Measurements from ENCODE around the gene ATRIP.

The ATRIP gene

GRCh38 chr3:48419149-48419548 is 27.4 kb upstream of the ATRIP start:
- Histone ChIP-seq H3K4me1 (ENCODE audit: control insufficient read depth, insufficient read depth, low read length) (no peaks in the 10 kb centered on the region), H3K4me3 (ENCODE audit: low read depth, low read length) (no peak overlapping the region), H3K36me3 (ENCODE audit: control insufficient read depth in 2 of 2, insufficient read depth in 1 of 2, low read length in 2 of 2) (peaks cover 0 to 15% of the 10 kb centered on the region in 2 experiments; a peak in 1 of 3 replicates), H3K27ac (ENCODE audit: extremely low read depth, low read depth, low read length) (no peak overlapping the region), H3K9me3 (ENCODE audit: control insufficient read depth, insufficient read depth, low read depth, low read length) (no peaks in the 10 kb centered on the region)
- ChIA-PET CTCF (interaction anchor here (0.5 to 1.9 kb wide), 3 partner anchors 10 to 145 kb away, joined by 4 to 10 read pairs (median 4); no protein-coding TSS in a partner anchor), POLR2A (interaction anchor here (0.6 kb wide), 1 partner anchor 176 kb away, joined by 3 read pairs; no protein-coding TSS in a partner anchor)
- TF ChIP-seq ZNF202 (tag by site-specific recombination; IDR thresholded peaks at IDR 0.05; ENCODE audit: borderline replicate concordance) = no peak
- TF ChIP-seq ZNF626 (tag by site-specific recombination; IDR thresholded peaks at IDR 0.05) = no peak

- Histone ChIP-seq H3K36me3 (ENCODE audit: control insufficient read depth in 2 of 2, insufficient read depth in 1 of 2, low read length in 2 of 2) (peaks cover 0 to 11% of the 10 kb centered on the region in 2 experiments; a peak in 1 of 3 replicates), H3K27ac (ENCODE audit: extremely low read depth, low read depth, low read length) (no peak overlapping the region), H3K9me3 (ENCODE audit: control insufficient read depth, insufficient read depth, low read depth, low read length) (no peaks in the 10 kb centered on the region), H3K4me1 (ENCODE audit: control insufficient read depth, insufficient read depth, low read length) (no peaks in the 10 kb centered on the region), H3K4me3 (ENCODE audit: low read depth, low read length) (no peak overlapping the region)
- CTCF ChIA-PET = interaction anchor here (1.9 kb wide), 1 partner anchor 17 kb away, joined by 10 read pairs; no protein-coding TSS in a partner anchor
- POLR2A ChIA-PET = no interaction called here
- TF ChIP-seq ZNF707 (tag by site-specific recombination; IDR thresholded peaks at IDR 0.05) (no peak), ZFP69B (tag by site-specific recombination; IDR thresholded peaks at IDR 0.05) (no peak), ZSCAN5A (tag by site-specific recombination; IDR thresholded peaks at IDR 0.05) (no peak), ZSCAN16 (tag by site-specific recombination; IDR thresholded peaks at IDR 0.05) (no peak), ZBTB1 (tag by site-specific recombination; IDR thresholded peaks at IDR 0.05) (no peak), YY2 (tag by site-specific recombination; IDR thresholded peaks at IDR 0.05) (no peak), ZNF610 (tag by site-specific recombination; IDR thresholded peaks at IDR 0.05; ENCODE audit: borderline replicate concordance) (no peak), REST (tag by site-specific recombination; IDR thresholded peaks at IDR 0.05) (no peak), ZNF623 (tag by site-specific recombination; IDR thresholded peaks at IDR 0.05) (no peak), SETDB1 (IDR thresholded peaks at IDR 0.05; ENCODE audit: insufficient read length, low read length) (no peak), ZBTB49 (tag by site-specific recombination; IDR thresholded peaks at IDR 0.05; ENCODE audit: low read depth) (no peak), ZNF561 (tag by site-specific recombination; IDR thresholded peaks at IDR 0.05; ENCODE audit: borderline replicate concordance) (no peak), SALL2 (tag by site-specific recombination; IDR thresholded peaks at IDR 0.05; ENCODE audit: borderline replicate concordance) (no peak), ZNF768 (tag by site-specific recombination; IDR thresholded peaks at IDR 0.05) (no peak), ZNF26 (tag by site-specific recombination; IDR thresholded peaks at IDR 0.05) (no peak), ZNF830 (tag by site-specific recombination; IDR thresholded peaks at IDR 0.05; ENCODE audit: low read depth) (no peak), ZNF391 (tag by site-specific recombination; IDR thresholded peaks at IDR 0.05; ENCODE audit: borderline replicate concordance, low read depth) (no peak), MYNN (tag by site-specific recombination; IDR thresholded peaks at IDR 0.05; ENCODE audit: borderline replicate concordance) (no peak)
Observed at GRCh38 chr3:48419597-48419996, 26.9 kb upstream of the ATRIP start.
